ENCODE measurements around the gene UBE2I.
A peak's percentile ranks its signal among the peaks of the same experiment; 100 is the strongest.

Gene UBE2I

GRCh38 chr16:1330931-1331711 lies 21.7 kb downstream of the UBE2I start:
- no peak for DNase-seq (ENCODE audit: low read depth)

GRCh38 chr16:1331712-1332617 lies 22.5 kb downstream of the UBE2I start:
- peak; percentile 61 for DNase-seq (ENCODE audit: low read depth)

- DNase-seq (ENCODE audit: low read depth): no peak
These were observed 23.2 kb downstream of the UBE2I start for GRCh38 chr16:1332618-1333148.

- peak; percentile 25 for DNase-seq (ENCODE audit: low read depth)
These were observed 23.8 kb downstream of the UBE2I start, which contains the start of gene BAIAP3 for GRCh38 chr16:1333149-1333812. Gene BAIAP3 (plus strand): TSS chr16:1333645. CDS start chr16:1338550, 4,905 bp downstream.

- DNase-seq (ENCODE audit: low read depth): no peak
These were observed 24.6 kb downstream of the UBE2I start for GRCh38 chr16:1333854-1334700.

- DNase-seq (ENCODE audit: low read depth): no peak
These were observed 25.3 kb downstream of the UBE2I start for GRCh38 chr16:1334739-1335138.

GRCh38 chr16:1335211-1335971 lies 26.0 kb downstream of the UBE2I start:
- no peak for DNase-seq (ENCODE audit: low read depth)

- DNase-seq (ENCODE audit: low read depth): no peak
These were observed 26.6 kb downstream of the UBE2I start for GRCh38 chr16:1335996-1336395.

GRCh38 chr16:1336619-1337018 lies 27.2 kb downstream of the UBE2I start:
- no peak for DNase-seq (ENCODE audit: low read depth)

GRCh38 chr16:1337486-1337885 lies 28.1 kb downstream of the UBE2I start:
- DNase-seq (ENCODE audit: low read depth): no peak

- no peak for DNase-seq (ENCODE audit: low read depth)
These were observed 28.8 kb downstream of the UBE2I start for GRCh38 chr16:1338119-1338730.

GRCh38 chr16:1338855-1339675 lies 29.6 kb downstream of the UBE2I start:
- no peak for DNase-seq (ENCODE audit: low read depth)

GRCh38 chr16:1340730-1341494 lies 31.5 kb downstream of the UBE2I start:
- DNase-seq (ENCODE audit: low read depth): no peak

- DNase-seq (ENCODE audit: low read depth): no peak
These were observed 32.3 kb downstream of the UBE2I start for GRCh38 chr16:1341495-1342420.

- peak; percentile 94 for DNase-seq (ENCODE audit: low read depth)
These were observed 33.3 kb downstream of the UBE2I start for GRCh38 chr16:1342526-1343427.
